Measurements from ENCODE around the gene ZNF536. TPM values are rescaled to one million over a fixed set of nuclear protein-coding genes. Genes with fewer than 3 reads are reported as not detected.

ZNF536 gene
- total RNA-seq, result 1.9 TPM
- polyA plus RNA-seq (ENCODE audit: insufficient read depth in 1 of 8, insufficient read length in 8 of 8, low replicate concordance in 1 of 8), result 1 to 10 TPM; 1.9 to 7.0 (median 2.9) TPM
- long read RNA-seq, donor 1, result 0 reads
- long read RNA-seq, donor 2, result 0 reads
- long read RNA-seq, donor 3, result 0 reads
- long read RNA-seq, donor 4, result 0 reads
- long read RNA-seq, donor 5, partial matches to known transcripts, result 0 of 1 reads
- long read RNA-seq, donor 5, other reads (novel, unspliced or antisense), result 0 of 1 reads
- long read RNA-seq, donor 6, result 0 reads
- long read RNA-seq, donor 7, result 0 reads
- long read RNA-seq, donor 8, result 0 reads
- long read RNA-seq, donor 9, result 0 reads
- long read RNA-seq, donor 10, partial matches to known transcripts, result 0 of 1 reads
- long read RNA-seq, donor 10, other reads (novel, unspliced or antisense), result 0 of 1 reads
- long read RNA-seq, donor 11, result 0 reads

- Histone ChIP-seq H3K27me3 (ENCODE audit: control insufficient read depth, insufficient read depth, low read length) (peaks cover 48% of the 10 kb centered on the region), H3K4me3 (ENCODE audit: low read length) (no peak within 1 kb of the TSS), H3K27ac (ENCODE audit: low read length) (no peak within 1 kb of the TSS), H3K36me3 (ENCODE audit: control insufficient read depth, insufficient read depth, low read length) (no peaks in the 10 kb centered on the region), H3K9me3 (replicated peaks; ENCODE audit: control insufficient read depth, low read depth, low read length) (no peaks in the 10 kb centered on the region), H3K4me1 (ENCODE audit: control insufficient read depth, insufficient read depth, low read length) (peaks cover 9% of the 10 kb centered on the region)
- DNase-seq, result no peak
- 24% methylated on average over 4 of the region's 9 CpGs for WGBS (ENCODE audit: insufficient coverage)
These were observed at the start of gene ZNF536 for GRCh38 chr19:30371960-30372824. TSS of gene ZNF536 (plus strand) at chr19:30372384. CDS start at chr19:30443563, 71,179 bp downstream.

DNA sequence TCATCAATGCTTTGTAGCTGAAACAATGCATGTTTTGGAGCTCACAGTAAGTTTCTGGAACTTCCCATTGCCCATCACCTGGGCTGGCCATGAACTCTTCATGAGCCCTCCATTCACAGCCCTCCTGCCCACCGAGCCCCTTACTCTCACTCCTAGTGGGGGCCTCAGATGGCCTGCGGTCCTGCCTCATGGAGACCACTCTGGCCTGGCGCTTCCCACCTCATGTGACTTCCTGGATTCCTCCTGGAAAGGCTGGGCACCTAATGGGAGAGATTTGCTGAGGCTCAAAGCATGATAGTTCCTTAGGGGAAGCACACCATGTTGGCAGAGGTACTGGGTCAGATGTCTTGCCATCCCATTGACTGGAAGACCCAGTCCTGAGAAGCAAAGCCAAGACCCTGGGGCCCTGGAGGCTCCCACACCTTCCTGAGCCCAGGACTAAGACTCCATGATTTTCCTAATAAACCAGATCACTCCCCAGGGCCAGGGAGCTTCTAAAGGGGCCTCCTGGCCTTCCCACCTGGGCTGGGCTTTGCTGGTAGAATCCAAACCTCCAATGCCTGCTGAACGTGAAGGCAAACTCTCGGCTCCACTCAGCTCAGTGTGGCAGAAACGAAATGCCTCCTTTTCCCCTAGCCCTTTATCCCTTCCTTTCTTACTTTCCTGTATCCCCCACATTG, 49.4 kb upstream of the ZNF536 start:
- Histone ChIP-seq H3K4me3 (ENCODE audit: low read length) (no peak overlapping the region), H3K36me3 (ENCODE audit: control insufficient read depth, insufficient read depth, low read length) (no peaks in the 10 kb centered on the region), H3K27me3 (ENCODE audit: control insufficient read depth, insufficient read depth, low read length) (no peaks in the 10 kb centered on the region), H3K9me3 (replicated peaks; ENCODE audit: control insufficient read depth, low read depth, low read length) (no peaks in the 10 kb centered on the region), H3K4me1 (ENCODE audit: control insufficient read depth, insufficient read depth, low read length) (peaks cover 4% of the 10 kb centered on the region), H3K27ac (ENCODE audit: low read length) (no peak overlapping the region)
- WGBS (ENCODE audit: insufficient coverage), result 93% methylated on average over 5 of the region's 6 CpGs
- no peak for DNase-seq

- no peak overlapping the region for H3K4me3 ChIP-seq (ENCODE audit: low read length)
- peaks cover 4% of the 10 kb centered on the region for H3K4me1 ChIP-seq (ENCODE audit: control insufficient read depth, insufficient read depth, low read length)
- H3K27ac ChIP-seq (ENCODE audit: low read length), result no peak overlapping the region
- no peaks in the 10 kb centered on the region for H3K9me3 ChIP-seq (replicated peaks; ENCODE audit: control insufficient read depth, low read depth, low read length)
- DNase-seq, result no peak
- no peaks in the 10 kb centered on the region for H3K27me3 ChIP-seq (ENCODE audit: control insufficient read depth, insufficient read depth, low read length)
- H3K36me3 ChIP-seq (ENCODE audit: control insufficient read depth, insufficient read depth, low read length), result no peaks in the 10 kb centered on the region
These were observed 48.3 kb upstream of the ZNF536 start for GRCh38 chr19:30323904-30324303.

DNA sequence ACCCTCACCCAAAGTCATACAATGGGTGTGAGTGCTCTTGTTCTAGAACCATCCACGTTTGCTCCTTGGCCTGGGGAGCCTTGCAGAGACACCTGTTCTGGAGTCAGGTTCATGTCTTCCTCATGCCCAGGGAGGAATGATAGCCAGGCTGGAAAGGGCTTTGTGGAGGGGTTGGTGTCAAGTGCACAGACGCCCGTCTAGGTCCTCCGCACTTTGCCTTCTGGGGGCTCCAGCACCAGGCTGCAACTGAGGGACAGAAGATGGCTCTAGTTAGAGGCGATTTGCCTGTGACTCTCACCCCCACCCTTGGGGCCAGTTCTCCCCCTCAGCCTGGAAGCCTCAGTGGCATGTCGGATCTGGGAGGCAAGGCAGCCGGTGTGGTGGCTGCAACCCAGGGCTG, 47.2 kb upstream of the ZNF536 start:
- Histone ChIP-seq H3K4me1 (ENCODE audit: control insufficient read depth, insufficient read depth, low read length) (peaks cover 4% of the 10 kb centered on the region), H3K4me3 (ENCODE audit: low read length) (no peak overlapping the region), H3K27me3 (ENCODE audit: control insufficient read depth, insufficient read depth, low read length) (no peaks in the 10 kb centered on the region), H3K36me3 (ENCODE audit: control insufficient read depth, insufficient read depth, low read length) (no peaks in the 10 kb centered on the region), H3K27ac (ENCODE audit: low read length) (no peak overlapping the region), H3K9me3 (replicated peaks; ENCODE audit: control insufficient read depth, low read depth, low read length) (no peaks in the 10 kb centered on the region)
- no peak for DNase-seq
- WGBS (ENCODE audit: insufficient coverage), result 91% methylated on average over 5 of the region's 7 CpGs

GRCh38 chr19:30325676-30326392, 46.4 kb upstream of the ZNF536 start:
- 49% methylated on average over 10 of the region's 12 CpGs for WGBS (ENCODE audit: insufficient coverage)

DNA sequence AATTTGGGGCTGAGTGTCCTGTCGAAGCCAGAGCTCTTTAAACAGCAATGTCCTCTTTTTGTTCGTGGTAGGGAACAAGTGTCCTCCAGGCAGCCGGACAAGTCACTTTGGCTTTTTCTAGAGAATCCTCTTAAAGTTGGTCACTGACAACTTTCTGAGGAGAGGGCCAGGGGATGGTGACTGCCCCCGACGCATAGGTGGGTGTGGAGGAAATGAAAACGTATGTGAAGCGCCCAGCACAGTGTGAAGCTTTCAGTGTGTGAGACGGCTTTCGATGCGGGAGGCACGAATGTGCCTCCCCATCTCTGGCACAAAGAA, 45.8 kb upstream of the ZNF536 start:
- no peak overlapping the region for H3K27ac ChIP-seq (ENCODE audit: low read length)
- WGBS (ENCODE audit: insufficient coverage), result 65% methylated on average over 11 of the region's 11 CpGs

More at GRCh38 chr19:30325676-30326392, 46.4 kb upstream of the ZNF536 start:
- Histone ChIP-seq H3K9me3 (replicated peaks; ENCODE audit: control insufficient read depth, low read depth, low read length) (no peaks in the 10 kb centered on the region), H3K4me1 (ENCODE audit: control insufficient read depth, insufficient read depth, low read length) (peaks cover 4% of the 10 kb centered on the region), H3K4me3 (ENCODE audit: low read length) (no peak overlapping the region), H3K27ac (ENCODE audit: low read length) (no peak overlapping the region), H3K27me3 (ENCODE audit: control insufficient read depth, insufficient read depth, low read length) (no peaks in the 10 kb centered on the region), H3K36me3 (ENCODE audit: control insufficient read depth, insufficient read depth, low read length) (no peaks in the 10 kb centered on the region)
- peak; percentile 20 for DNase-seq

GRCh38 chr19:30327331-30327730, 44.9 kb upstream of the ZNF536 start:
- no peak overlapping the region for H3K4me3 ChIP-seq (ENCODE audit: low read length)
- WGBS (ENCODE audit: insufficient coverage), result 86% methylated on average over 2 of the region's 3 CpGs
- H3K4me1 ChIP-seq (ENCODE audit: control insufficient read depth, insufficient read depth, low read length), result peaks cover 4% of the 10 kb centered on the region
- no peaks in the 10 kb centered on the region for H3K27me3 ChIP-seq (ENCODE audit: control insufficient read depth, insufficient read depth, low read length)
- H3K36me3 ChIP-seq (ENCODE audit: control insufficient read depth, insufficient read depth, low read length), result no peaks in the 10 kb centered on the region
- no peaks in the 10 kb centered on the region for H3K9me3 ChIP-seq (replicated peaks; ENCODE audit: control insufficient read depth, low read depth, low read length)
- no peak for DNase-seq
- no peak overlapping the region for H3K27ac ChIP-seq (ENCODE audit: low read length)

More for the DNA sequence above, 45.8 kb upstream of the ZNF536 start:
- no peaks in the 10 kb centered on the region for H3K9me3 ChIP-seq (replicated peaks; ENCODE audit: control insufficient read depth, low read depth, low read length)
- H3K4me1 ChIP-seq (ENCODE audit: control insufficient read depth, insufficient read depth, low read length), result peaks cover 4% of the 10 kb centered on the region
- no peak overlapping the region for H3K4me3 ChIP-seq (ENCODE audit: low read length)
- H3K27me3 ChIP-seq (ENCODE audit: control insufficient read depth, insufficient read depth, low read length), result no peaks in the 10 kb centered on the region
- no peak for DNase-seq
- no peaks in the 10 kb centered on the region for H3K36me3 ChIP-seq (ENCODE audit: control insufficient read depth, insufficient read depth, low read length)

- H3K9me3 ChIP-seq (replicated peaks; ENCODE audit: control insufficient read depth, low read depth, low read length), result no peaks in the 10 kb centered on the region
- peaks cover 4% of the 10 kb centered on the region for H3K4me1 ChIP-seq (ENCODE audit: control insufficient read depth, insufficient read depth, low read length)
- WGBS (ENCODE audit: insufficient coverage), result 100% methylated on average over 3 of the region's 3 CpGs
- no peaks in the 10 kb centered on the region for H3K36me3 ChIP-seq (ENCODE audit: control insufficient read depth, insufficient read depth, low read length)
- no peak overlapping the region for H3K4me3 ChIP-seq (ENCODE audit: low read length)
- H3K27me3 ChIP-seq (ENCODE audit: control insufficient read depth, insufficient read depth, low read length), result no peaks in the 10 kb centered on the region
- DNase-seq, result no peak
- H3K27ac ChIP-seq (ENCODE audit: low read length), result no peak overlapping the region
These were observed 44.1 kb upstream of the ZNF536 start for GRCh38 chr19:30328096-30328495.

DNA sequence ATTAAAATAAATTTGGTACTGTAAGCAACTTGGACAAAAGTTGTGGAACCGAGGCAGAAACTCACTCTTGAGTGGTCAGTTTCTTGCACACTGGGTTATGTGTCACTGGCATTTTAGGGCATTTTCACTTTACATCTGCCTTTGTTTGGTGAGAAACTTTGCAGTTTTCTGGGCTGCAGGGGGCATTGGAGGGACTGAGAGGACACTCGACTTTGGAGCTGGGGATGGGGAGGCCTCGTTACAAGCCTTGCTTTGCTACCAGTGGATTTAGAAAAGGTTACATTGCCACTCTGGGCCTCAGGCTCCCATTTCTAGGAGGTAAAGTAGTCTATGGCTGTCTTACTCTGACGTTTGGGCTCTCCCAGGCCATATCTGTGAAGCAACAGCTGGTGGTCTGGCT, 41.9 kb upstream of the ZNF536 start:
- H3K27ac ChIP-seq (ENCODE audit: low read length), result no peak overlapping the region
- peaks cover 4% of the 10 kb centered on the region for H3K4me1 ChIP-seq (ENCODE audit: control insufficient read depth, insufficient read depth, low read length)
- no peaks in the 10 kb centered on the region for H3K27me3 ChIP-seq (ENCODE audit: control insufficient read depth, insufficient read depth, low read length)
- WGBS (ENCODE audit: insufficient coverage), result 67% methylated on average over 3 of the region's 4 CpGs
- no peaks in the 10 kb centered on the region for H3K36me3 ChIP-seq (ENCODE audit: control insufficient read depth, insufficient read depth, low read length)
- H3K9me3 ChIP-seq (replicated peaks; ENCODE audit: control insufficient read depth, low read depth, low read length), result no peaks in the 10 kb centered on the region
- DNase-seq, result no peak
- no peak overlapping the region for H3K4me3 ChIP-seq (ENCODE audit: low read length)
